NCI-H2171 treated with DMSO at 0.1 percent for 48 hours (cell line): ENCODE measurements around the gene AUTS2.

Experiments
- DNase-seq: peaks from one replicate; lab custom pipeline; 2025; lab: John Stamatoyannopoulos, UW

AUTS2 gene

GRCh38 chr7:69599955-69600709 lies 1.9 kb downstream of the AUTS2 start:
- DNase-seq = peak; percentile 44

DNA sequence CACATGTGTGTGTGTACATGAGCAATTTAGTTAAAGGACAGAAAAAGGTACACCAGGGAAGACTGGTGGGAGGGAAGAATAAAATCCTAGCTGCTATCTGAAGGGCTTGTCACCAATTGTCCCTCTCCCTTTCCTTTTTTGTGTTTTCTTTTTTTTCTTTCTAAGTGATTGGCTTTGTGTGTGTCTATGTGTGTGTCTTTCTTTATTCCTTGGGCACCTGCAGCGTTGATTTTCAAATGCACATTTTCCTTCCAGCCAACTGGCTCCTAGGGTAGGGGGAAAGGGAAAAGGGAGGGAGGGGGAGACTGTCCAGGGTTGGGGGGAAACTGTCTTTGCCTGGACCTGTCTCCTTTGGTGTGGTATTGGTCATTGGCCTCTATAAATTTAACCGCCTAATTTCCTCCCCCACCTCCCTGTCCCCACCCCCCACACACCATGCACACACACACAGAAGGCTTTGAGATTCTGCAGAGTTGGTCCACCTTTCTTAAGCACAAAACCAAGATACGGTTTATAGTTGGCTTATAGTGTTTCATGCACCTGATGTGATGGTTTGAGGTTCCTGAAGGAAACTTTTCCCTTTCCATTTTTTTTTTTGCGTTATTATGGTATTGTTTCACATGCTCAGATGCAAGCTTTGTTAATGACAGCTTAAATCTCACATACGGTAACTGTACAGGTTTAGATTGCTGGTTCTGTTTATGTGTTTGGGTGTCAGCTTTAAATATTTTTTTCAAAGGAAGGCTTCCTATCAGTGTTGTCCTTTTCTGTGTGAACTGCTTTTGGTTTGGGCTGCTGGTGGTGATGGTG lies 2.6 kb downstream of the AUTS2 start:
- peak; percentile 49 for DNase-seq

DNA sequence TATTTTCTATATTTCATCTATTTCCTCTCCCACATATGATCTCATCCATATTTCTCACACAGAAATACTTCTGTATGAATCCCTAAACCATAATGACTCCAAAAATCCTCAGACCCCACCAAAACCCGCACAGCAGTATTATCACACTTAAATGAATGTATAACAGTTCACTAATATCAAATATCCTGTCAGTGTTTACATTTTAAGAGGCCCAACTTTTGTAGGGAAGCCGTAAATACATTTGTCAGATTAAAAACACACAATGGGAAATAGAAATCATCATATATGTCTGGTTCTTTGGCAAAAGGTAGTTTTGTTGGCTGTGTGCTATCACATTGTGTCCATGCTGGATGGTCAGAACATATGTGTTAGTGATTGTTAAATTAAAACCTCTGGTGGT lies 4.2 kb downstream of the AUTS2 start:
- DNase-seq = no peak

GRCh38 chr7:69603351-69603750 lies 5.1 kb downstream of the AUTS2 start:
- no peak for DNase-seq

DNA sequence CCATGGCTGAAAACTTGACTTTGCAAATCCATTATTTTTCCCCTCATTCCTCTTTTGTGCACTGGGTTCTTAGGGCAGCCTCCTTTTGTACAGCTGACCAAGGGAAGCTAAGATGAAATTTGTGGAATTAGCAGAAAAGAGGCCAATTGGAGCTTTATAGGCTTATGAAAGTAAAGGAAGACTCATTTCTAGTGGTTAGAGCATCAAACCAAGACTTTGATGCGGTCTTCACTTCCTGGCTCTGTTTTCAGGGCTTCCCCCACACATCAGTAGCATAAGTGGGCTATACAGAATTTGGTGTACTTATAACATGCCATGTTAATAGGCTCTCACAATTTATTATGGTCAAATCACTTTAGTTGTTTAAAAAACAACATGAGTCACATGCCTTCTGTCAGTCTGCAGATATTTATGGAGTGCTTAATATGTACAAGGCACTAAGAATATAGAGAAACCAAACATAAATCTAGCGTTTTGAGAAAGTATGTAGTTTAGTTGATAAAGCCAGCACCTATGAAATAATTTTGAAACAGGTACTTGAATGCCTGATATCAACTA lies 5.7 kb downstream of the AUTS2 start:
- no peak for DNase-seq

DNA sequence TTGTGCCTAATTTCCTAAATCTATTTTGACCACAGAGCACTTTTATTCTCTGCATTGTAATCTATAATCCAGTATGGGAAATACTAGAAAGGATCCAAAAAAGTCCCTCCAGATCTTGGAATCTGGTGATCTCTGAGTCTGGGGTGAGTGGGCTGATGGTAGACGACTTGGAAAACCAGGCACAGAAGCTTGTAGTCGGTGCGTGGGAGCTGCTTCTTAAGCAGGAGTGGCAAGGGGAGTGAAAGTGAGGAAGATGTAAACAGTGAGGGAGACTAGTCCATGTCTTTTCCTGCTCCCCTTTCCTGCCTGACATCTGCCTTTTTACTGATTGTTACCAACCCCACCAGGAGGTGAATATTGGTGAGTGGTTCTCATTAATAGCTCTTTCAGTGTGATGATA lies 6.8 kb downstream of the AUTS2 start:
- DNase-seq = peak; percentile 32

- DNase-seq = no peak
These were observed 7.3 kb downstream of the AUTS2 start for GRCh38 chr7:69605546-69605945.

GRCh38 chr7:69608049-69608448 lies 9.8 kb downstream of the AUTS2 start:
- DNase-seq = peak; percentile 35

DNA sequence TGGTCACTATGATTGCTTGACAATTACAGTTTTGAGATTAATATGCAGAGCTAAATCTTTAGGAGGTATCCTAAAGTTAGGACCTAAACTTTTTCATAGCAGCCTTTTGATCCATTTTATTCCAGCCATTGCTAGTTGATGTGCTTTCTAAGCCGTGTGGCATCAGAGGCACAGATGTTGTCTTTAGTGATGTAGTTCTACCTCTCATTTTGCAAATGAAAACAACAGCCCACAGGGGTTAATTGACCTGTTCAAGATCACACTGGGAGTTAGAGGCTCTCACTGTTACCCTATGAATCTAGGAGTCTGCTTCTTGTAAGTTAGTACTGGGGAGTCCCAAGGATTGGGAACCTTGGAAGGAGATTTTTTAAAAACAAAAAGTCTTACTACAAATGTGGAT lies 10.6 kb downstream of the AUTS2 start:
- peak; percentile 52 for DNase-seq

- no peak for DNase-seq
These were observed 11.5 kb downstream of the AUTS2 start for GRCh38 chr7:69609541-69610373.

DNA sequence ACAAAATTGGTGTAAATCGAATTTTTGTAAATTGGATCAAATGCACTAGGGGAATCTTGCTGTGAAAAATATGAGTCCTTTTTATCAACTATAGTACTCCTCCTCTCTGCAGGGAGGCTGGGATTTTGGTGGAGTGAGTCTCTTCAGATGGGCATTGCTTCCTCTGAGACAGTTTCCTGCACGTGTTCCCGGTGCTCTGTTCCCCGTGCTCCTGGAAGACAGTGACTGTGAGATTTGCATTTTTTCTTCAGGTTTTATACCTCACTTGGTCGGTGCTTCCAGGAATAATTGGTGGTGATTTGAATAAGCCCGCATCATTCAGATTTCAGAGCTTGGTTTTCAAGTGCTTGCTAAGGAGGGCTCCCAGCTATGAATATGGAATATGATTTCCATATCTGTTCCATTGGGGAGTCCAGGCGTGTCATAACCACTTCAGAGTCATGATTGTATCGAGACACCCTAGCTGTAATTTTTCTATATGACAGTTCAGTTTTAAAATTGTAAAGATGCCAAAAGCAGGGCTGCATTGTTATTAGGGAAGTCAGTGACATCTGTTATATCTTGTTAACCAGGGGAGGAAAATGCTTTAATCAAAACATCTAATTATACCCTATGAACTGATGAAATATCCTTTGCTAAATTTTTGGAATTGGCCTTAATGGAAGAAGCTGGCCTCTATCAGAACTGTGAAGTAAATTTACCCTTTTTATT lies 12.3 kb downstream of the AUTS2 start:
- DNase-seq = peak; percentile 87

- DNase-seq = no peak
These were observed 14.7 kb downstream of the AUTS2 start for GRCh38 chr7:69612981-69613380.

GRCh38 chr7:69613846-69614245 lies 15.6 kb downstream of the AUTS2 start:
- DNase-seq = no peak

DNA sequence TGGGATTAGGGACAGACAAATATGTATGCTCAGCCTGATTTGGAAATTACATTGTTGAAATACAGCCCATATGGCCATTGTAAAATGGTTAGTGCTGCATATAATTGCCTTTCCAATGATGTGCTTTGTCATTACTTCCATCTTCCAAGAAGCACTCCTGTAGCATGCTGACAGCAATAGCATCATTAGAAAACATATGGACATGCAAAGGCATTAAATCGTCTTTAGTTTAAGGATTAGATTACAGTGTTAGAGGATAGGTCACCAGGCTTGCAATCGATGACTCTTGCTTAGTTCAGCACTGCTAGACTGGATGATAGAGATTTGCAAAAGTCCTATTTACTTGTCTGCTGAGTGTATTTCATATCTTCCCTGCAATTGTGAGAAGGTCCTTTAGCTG lies 17.4 kb downstream of the AUTS2 start:
- DNase-seq = peak; percentile 78

DNA sequence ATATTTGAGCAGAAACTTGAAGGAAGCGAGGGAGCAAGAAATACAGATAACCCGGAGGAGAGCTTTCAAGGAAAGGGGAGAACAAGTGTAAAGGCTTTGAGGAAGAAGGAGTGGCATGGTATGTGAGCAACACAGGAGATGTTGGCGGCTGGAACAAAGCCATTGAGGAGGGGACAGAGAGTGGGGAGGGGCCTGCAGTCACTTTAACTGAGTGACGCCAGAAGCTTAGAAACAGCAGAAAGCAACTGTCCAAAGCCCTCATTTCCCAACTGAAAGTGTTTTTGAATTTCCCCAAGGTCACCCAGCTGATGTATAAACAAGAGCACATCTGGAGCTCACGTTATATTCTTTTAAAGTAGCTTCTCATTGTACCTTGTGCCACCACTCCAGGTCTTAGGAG lies 19.1 kb downstream of the AUTS2 start:
- no peak for DNase-seq

- no peak for DNase-seq
These were observed 20.8 kb downstream of the AUTS2 start for GRCh38 chr7:69619054-69619453.

DNA sequence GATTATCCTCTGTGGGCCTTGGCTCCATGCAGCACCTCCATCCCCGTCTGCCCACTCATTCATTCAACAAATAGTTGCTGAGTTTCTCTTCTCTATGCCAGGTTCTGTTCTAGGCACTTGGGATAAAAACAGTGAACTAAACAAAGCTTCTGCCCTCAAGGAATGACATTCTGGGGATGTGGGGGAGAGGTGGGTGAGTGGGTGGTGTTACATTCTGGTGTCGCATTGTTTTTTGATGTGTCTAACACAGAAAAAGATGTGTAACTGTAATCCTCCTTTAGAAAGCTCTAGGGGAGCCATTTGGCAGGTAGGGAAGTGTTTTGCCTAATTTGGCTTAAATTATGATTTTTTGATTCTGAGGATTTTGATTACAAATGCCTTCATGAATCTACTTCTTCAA lies 21.4 kb downstream of the AUTS2 start:
- DNase-seq = peak; percentile 72

DNA sequence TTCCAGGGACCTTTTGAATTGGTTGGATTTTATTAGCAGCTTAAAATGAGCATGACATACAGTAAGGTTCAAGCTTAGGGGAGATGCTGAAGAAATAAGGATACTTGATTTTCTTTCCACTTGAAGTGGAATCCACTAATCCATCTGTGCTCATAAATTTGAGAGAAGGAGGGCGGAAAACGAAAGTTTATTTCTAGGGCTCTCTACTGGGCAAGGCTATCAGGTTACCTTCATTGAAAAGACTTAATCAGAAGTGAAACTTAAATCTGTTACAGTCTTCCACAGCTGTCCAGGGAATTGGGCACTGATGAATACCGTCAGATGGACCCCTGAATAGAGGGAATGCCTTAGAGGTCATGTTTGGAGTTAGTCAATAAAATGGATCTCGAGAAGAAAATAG lies 21.8 kb downstream of the AUTS2 start:
- DNase-seq = peak; percentile 89

GRCh38 chr7:69620650-69621049 lies 22.4 kb downstream of the AUTS2 start:
- no peak for DNase-seq

- DNase-seq = no peak
These were observed 23.9 kb downstream of the AUTS2 start for GRCh38 chr7:69622014-69622835.

- no peak for DNase-seq
These were observed 24.7 kb downstream of the AUTS2 start for GRCh38 chr7:69622960-69623359.
